GF-D8 (cell line): Measurements from ENCODE around the gene VGLL1.

Source experiments
- DNase-seq: peaks from one replicate; lab custom pipeline; 2025; lab: John Stamatoyannopoulos, UW

The VGLL1 gene, protein sequence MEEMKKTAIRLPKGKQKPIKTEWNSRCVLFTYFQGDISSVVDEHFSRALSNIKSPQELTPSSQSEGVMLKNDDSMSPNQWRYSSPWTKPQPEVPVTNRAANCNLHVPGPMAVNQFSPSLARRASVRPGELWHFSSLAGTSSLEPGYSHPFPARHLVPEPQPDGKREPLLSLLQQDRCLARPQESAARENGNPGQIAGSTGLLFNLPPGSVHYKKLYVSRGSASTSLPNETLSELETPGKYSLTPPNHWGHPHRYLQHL

DNA sequence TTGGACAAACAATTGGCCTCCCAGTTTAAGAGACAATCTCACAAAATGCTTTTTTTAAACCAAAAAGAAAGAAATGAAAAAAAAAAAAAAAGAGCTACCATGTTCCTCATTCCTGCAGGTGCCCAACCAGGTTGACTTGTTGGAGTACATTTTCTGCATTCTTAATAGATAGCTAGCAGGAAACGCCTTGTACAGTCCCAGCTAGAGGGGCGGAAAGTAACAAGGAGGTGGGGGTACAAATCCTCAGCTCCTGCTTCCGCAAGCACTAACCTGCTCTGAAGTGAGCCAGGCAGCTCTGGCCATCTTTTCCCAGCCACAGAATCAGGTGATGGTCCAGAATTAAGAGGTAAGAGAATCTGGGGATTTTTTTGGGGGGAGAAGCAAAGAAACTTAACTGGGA lies at the start of gene VGLL1:
Gene VGLL1 (plus strand): TSS at position 265 of the 400 bp plus-strand sequence. CDS start 3,806 bp downstream, outside the sequence.
- no peak for DNase-seq

DNA sequence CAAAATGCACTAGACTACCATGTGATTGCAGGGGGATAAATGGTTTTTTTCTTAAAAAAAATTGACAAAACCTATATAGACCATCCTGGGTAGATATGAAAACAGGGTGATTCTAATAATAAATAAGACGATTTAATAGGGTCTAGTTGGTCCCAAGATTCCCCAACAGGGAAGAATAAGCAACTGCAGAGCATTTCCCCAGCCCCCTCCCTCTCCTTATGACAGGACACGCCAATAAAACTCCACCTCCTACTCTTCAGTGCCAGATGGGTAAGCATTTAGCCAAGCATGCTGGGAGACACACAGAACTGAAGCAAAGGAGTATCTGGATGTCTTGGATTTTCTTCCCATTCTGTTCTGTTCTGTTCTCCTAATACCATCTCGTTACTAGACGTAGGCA lies 44.4 kb upstream of the VGLL1 start, which contains the start of gene BRS3:
Gene BRS3 (plus strand): TSS at position 301 of the 400 bp plus-strand sequence. CDS start 168 bp downstream, outside the sequence.
- no peak for DNase-seq

DNA sequence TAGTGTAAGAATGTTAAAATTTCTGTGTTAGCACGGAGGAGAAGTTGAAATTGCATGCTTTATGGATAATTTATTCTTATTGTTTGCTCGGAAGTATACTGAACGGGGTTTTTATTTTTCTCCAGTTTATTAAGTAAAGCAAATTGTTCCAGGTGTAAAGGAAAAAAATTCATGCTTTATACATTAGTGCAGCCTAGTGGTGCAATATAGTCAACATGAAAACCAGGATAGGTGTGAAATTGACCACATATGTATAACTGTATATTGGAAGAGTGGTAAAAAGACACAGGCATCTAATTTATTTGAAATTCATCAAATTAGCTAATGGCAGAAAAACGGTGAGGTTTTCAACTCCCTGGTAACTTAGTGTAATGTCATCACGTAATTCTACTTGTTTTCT lies 43.3 kb upstream of the VGLL1 start:
- no peak for DNase-seq

DNA sequence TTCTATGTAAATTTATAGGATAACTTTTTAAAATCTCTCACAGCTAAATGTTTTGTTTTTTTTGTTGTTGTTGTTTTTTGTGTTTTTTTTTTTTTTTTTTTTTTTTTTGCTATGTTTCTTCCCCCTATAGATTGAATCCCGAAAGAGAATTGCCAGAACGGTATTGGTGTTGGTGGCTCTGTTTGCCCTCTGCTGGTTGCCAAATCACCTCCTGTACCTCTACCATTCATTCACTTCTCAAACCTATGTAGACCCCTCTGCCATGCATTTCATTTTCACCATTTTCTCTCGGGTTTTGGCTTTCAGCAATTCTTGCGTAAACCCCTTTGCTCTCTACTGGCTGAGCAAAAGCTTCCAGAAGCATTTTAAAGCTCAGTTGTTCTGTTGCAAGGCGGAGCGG lies 40.2 kb upstream of the VGLL1 start:
- DNase-seq = no peak

DNA sequence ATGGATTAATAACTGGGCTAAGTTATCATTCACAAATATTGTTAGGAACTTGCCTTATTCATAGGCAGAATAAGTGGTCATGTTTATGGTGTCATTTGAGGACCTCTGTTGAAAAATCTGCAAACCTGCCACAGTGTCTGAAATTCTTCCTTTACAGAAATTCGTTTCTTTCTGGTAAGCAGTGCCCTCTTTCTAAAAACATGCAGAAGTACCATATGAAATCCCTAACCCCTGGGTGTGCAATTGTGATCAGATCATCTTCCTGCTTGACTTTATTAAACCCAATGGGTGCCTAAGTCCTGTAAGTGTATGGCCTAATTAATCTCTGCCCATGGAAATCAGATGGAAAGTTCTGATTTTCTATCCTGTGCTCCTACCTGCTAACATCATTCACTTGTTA lies 39.0 kb upstream of the VGLL1 start:
- peak; percentile 16 for DNase-seq

DNA sequence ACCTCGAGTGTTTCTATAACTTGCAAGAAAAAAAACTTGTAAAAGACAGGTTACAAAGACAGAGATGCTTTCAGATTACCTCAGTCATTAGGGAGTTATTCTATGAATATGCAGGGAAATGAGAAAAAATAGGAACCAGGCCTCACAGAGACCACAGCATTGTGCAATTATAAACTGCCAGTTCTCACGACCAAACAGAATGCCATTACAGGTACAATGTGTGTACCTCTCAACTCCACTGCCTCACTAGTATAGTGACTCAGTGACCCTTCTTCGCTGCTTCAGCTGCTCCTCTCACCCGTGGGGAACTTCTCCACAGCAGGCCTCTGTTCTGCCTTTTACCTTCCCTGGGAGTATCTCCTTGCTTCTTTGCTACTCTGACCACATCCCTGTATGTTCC lies 37.0 kb upstream of the VGLL1 start:
- DNase-seq = peak; percentile 63

DNA sequence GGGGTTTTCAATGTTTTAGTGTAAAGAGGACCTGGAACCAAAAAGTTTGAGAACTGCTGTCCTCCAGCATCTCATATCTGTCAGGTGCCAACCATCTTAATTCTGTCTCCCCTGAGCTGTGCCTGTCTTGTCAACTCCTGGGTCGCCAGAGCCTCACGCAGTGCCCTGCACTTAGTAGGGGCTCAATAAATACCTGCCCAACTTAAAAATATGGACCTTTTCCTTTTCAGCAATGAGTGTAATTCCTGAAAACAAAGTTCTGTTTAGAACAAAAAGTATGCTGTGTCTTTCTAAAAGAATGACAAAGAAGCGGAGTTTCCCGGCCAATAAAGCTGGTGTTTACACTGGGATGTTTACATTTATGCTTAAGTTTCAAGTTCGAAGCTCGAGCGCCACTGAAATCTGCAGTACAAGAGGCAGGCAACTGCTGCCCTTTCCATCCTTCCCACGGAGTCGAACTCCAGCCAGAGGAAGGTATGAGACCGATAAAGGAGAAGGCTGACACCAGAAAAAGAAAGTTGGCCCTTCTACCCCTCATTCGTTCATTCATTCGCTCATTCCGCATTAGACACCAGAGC lies 35.7 kb upstream of the VGLL1 start:
- no peak for DNase-seq

DNA sequence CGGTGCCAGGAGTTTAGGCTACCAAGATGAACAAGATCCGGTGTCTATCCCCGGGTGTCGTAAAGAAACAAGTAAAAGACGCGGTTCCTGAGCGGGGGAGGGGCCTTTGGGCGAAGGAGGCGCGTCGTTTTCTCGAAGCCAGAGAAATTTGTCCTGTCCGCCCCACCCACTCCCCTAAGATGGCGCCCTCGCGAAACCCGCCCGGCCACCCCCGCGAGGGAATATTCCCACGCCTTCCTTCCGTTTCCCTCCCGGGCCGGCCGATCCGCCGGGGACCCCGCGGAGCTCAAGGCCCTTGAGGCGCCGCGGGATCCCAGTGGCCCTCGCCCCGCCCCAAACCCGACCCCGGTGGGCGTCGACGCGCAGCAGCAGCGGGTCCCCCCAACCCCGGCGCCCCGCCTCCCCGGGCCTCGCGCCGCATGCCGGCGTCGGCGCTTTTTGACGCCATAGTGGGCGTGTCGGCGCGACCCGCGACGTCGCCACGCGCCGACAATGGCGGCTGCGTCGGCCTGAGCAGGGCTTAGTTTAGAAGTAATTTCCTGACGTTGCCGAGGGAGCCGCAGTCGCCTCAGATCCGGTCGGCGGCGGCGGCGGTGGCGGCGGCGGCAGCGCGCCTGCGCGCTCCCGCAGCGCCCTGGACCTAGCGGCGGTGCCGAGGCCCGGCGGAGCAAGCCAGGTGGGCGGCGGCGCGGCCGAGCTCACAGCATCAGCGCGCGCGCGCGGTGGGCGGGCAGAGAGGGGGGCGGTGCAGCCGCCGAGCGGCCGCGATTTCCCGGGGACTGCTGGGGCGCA lies 35.1 kb upstream of the VGLL1 start:
- peak; percentile 65 for DNase-seq

DNA sequence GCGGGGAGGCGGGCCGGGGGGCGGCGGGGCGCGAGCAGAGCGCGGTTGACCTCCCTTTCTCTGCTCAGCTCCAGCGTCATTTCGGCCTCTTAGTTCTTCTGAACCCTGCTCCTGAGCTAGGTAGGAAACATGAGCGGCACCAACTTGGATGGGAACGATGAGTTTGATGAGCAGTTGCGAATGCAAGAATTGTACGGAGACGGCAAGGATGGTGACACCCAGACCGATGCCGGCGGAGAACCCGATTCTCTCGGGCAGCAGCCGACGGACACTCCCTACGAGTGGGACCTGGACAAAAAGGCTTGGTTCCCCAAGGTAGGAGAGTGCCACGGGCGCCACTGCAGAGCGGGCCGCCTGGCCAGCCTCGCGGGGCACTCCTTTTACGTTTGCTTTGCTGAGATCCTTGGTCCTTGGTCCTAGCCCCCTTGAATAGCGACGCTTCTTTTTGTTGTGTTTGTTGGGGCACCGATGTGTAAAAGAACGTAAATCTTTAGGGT lies 34.4 kb upstream of the VGLL1 start, which contains the start of gene HTATSF1:
Gene HTATSF1 (plus strand): TSS at position 37 of the 497 bp plus-strand sequence. CDS start 93 bp downstream, at position 130.
- DNase-seq = no peak

DNA sequence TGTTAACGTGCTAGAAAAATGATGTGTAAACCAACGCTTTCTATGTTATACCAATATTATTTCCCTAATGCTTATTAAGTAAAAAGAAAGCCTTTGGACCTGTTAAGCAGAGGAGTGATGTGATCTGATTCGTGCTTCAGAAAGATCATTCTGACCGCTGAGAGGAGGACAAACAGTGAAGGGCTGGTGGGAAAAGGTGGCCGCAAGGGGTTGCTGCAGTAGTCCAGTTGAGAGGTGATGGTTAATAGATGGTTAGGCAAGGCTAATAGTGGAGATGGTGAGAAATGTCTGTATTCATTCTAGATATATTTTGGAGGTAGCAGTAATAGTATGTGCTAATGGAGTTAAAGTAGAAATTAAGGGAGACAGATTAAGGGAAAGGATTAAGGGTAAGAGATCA lies 12.9 kb upstream of the VGLL1 start:
- no peak for DNase-seq

DNA sequence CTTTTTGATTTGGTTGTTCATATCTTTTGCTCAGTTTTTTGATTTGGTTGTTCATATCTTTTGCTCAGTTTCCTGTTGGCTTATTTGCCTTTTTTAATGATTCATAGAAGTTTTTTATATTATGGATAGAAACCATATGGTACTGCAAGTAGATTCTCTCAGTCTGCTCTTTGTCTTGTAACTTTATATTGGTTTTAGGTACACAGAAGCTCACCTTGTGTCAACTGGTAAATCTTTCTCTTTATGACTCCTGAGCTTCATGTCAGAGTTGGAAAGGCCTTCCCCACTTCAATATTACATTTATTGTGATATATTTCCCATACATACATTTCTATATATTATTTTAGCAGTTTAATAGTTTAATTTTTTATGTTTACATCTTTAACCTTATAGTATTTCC lies 8.2 kb upstream of the VGLL1 start:
- DNase-seq = no peak

DNA sequence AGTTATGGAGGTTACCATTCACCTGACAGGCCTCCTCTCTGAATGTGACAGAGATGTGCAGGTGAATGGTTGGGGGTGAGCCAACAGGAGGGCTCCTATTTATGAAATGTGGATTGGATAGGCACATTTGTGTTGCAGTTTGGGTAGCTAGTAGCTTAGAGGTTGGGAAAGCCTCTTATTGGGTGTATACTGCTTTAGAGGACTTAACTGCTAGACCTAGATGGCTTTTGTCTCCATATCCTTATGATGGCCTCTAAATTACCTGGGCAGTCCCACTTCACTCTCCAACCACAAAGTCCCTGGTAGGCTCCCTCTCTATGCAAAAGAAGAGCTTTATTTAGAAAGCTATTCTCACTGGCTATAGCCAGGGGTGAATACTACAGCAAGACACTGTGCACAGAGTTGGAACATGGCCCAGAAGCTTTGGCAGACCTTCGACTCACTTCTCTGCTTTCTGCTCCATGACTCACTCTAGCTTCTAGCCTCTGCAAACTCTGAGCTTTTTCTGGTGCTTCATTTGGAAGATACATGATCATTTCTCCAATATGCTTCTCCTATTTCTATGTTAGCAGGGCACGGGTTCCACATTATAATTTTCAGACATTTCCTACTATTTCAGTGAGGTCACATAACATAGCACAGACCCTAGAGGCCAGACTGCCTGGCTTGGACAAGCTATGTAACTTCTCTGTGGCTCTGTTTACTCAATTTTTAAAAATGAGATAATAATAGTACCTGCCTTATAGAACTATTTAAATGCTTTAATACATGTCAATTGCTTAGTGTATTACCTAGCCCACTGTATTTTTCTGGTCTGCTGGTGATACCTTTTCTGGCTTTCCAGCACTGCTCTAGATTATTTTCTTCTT lies 6.0 kb upstream of the VGLL1 start:
- no peak for DNase-seq

DNA sequence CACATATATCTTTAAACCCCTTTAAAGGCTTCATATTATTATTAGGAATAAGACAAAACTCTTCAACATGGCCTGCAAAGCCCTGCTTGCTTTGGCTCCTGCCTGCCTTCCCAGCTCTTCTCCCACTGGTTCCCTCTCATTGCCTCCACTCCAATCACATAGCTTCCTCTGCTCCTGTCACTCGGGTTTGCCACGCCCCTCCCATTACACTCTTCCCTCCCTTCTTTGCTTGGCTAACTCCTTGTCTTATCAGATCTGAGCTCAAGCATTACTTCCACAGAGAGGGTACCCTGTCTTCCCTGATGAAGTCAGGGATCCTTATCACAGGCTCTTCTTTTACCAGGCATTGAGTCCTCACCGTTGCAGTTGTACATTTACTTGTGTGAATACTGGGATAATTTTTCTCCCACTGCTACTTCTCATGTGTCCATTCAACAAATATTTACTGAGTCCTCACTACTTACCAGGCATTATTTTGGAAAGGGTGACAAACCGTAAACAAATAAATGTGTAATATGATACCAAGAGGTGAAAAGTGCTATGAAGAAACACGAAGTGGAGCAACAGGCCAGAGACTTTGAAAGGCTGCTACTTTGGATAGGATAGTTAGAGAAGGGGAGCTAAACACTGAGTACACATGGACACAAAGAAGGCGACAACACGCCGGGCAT lies 3.2 kb upstream of the VGLL1 start:
- no peak for DNase-seq

DNA sequence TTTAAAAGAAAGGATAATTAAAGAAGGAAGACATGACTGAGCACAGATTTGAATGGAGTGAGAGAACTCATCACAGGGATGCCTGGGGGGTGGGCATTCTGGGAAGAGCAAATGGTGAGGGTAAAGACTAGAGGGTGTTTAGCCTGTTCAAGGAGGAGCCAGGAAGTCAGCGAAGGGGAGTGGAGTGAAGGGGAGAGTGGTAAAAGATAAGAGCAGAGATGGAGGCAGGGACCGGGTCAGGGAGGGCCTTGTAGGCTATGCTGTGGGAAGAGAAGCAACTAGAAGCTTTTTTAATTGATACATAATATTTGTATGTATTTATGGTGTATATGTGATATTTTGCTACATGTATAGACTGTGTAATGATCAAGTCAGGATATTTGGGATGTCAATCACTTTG lies 2.2 kb upstream of the VGLL1 start:
- DNase-seq = no peak

DNA sequence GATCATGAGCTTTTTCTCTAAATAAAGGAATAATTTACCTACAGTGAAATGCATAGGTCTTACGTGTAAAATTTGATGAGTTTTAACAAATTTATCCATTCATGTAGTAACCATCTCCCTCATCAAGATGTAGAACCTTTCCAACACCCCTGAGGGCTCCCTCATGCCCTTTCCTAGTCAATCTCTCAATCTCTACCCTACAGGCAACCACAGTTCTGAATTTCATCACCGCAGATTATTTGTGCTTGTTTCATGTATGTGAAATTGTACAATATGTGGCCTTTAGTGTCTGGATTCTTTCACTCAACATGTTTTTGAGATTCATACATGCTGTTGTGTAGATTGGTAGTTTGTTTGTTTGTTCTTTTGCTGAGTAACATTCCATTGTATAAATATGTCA lies 2.1 kb downstream of the VGLL1 start:
- DNase-seq = no peak

DNA sequence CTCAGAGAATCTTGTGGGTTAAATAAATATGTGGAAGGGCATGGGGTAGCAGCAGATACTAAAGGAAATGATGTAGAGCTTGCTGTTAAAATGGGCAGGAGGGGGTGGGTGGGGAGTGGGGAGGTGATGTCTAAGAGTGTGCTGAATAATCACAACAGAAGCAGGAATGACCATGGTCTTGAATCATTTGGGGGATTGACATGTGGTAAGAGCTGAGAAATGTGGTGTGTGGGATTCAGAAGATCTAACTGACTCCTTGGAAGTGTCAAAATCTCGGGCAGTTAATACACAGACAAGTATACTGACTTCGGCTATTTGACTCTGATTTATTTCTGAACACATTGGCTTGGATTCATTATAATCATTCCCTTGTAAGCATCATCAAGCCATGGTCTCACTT lies 6.8 kb downstream of the VGLL1 start:
- DNase-seq = no peak

DNA sequence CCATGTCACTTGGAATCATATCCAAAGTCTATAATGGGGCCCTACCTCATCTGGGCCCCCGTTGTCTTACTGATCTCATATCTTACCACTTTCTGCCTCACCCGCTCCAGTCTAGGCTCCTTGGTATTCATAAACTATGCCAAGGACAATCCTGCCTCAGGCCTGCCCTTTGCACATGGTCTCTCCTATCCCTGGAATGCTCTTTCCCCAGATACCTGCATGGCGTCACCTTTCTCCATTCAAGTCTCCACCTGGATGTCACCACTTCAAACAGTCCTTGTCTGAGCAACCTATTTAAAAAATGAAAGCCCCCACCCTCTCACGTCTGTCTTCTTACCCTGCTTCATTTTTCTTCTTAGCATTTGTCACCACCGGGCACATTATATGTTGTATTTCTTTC lies 8.2 kb downstream of the VGLL1 start:
- no peak for DNase-seq

DNA sequence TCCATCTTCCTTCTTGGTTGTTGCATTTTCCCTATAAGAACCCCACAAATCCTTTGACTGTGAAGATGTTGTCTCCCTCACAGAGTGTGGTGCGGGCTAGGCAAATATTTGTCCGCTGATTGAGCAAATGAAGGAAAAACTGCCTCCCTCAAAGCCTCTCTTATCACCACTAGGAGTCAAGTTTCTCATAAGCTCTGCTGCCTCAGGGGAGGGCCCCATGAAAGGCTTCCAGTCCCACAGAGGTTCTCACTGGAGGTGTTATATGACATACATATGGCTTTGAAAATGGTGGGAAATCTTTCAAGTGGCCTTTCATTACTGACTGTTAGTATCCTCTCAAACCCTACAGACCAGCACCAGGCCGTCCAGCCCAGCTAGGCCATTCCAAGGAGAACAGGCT lies 9.3 kb downstream of the VGLL1 start:
- no peak for DNase-seq

DNA sequence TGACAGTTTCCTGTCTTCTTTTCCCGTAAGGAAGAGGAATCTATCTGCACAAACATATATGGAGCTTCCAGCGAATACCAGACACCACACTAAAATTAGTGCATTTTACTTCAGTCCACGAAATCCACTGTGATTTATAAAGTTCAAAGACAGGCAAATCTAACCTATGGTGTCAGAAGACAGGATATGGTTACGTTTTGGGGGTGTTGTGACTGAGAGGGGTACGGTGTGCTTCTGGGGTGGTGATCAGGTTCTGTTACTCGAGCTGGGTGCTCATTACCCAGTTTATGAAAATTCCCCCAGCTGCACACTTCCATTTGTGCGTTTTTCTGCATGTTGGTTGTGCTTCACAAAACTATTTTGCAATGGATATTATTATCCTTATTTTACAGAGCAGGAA lies 10.3 kb downstream of the VGLL1 start:
- no peak for DNase-seq

DNA sequence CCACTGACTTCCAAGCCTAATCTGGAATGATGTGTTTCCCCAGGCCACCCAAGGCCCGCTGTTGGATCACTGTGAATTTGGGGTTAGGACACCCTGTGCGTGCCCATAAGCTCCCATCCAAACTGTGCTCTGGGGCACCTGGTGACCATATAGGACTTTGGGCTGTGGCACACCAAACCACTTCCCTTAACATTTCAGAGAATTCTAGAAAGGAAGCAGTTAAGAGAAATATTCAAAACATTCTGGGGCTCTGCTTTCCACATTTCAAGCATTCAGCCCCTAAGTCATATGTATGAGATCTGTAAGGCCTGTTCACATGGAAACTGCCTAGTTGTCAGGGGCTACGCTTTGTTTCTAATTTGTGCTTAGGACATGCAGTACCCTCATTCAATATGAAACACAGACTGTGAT lies 14.4 kb downstream of the VGLL1 start:
- DNase-seq = no peak

DNA sequence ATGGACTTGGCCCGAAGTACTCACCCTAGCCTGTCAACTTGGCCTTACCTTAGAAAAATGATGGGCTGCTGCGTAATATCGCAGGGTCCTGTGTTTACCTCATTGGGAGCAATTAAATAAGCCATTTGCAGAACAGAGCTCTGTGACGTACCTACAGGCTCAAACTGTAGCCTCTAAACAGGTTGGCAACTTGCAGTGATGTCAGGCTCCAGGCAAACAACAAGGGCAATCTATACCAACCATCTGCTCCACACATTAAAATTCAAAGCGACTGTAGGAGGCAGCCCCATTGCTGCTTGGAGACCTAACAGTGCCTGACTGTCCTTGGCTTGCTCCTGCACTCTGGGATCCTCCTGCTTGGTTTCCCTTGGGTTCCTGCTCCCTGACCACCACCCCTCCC lies 17.2 kb downstream of the VGLL1 start:
- DNase-seq = no peak
